K562 (cell line): ENCODE measurements around the gene KYAT1. TPM values are rescaled to one million over a fixed set of nuclear protein-coding genes. Genes with fewer than 3 reads are reported as not detected.
A peak's percentile ranks its signal among the peaks of the same experiment; 100 is the strongest.

Source experiments
- ATAC-seq: fragments of 200-7000 bp; cut with Tn5 transposase; 3 replicates; pipeline ENCODE4 v1.9.1; 2020; ENCODE audit warnings: moderate library complexity
- BruUV-seq: library from RNA; stranded (reverse); fragments of 400-500 nt; replicated peaks from 2 replicates; lab custom pipeline; 2021; lab: Mats Ljungman, UMichigan
- CTCF ChIA-PET: fragments of 300-600 bp; formaldehyde crosslinking; extraction: SDS; loops from one replicate; lab custom pipeline; 2021; ENCODE audit warnings: low intra/inter-chr PET ratio; lab: Yijun Ruan, JAX
- POLR2A ChIA-PET: fragments of 300-600, 350-650 bp; sonication (Branson Sonifier 250); formaldehyde crosslinking; extraction: SDS; loops from one replicate; lab custom pipeline; 2021; ENCODE audit warnings: antibody characterized with exemption, inconsistent platforms; lab: Yijun Ruan, JAX
- DNase-seq, 4 experiments: peaks; one replicate each; pipeline versions ENCODE4 v3.0.0 to v3.0.0-alpha.2; 2011 to 2018; ENCODE audit warnings: low spot score in 3 of 4, mixed read lengths in 3 of 4; ENCODE audit errors: extremely low read depth in 1 of 4
- FAIRE-seq: peaks from 2 replicates; lab custom pipeline; 2011; peaks lifted over from hg19 to GRCh38; lab: Jason Lieb, UNC
- H2AFZ ChIP-seq: 2 replicates; pipeline ENCODE4 v1.6.0; 2011; ENCODE audit warnings: low read depth, low read length, control low read depth, inconsistent platforms
- H3K27ac ChIP-seq: fragments of 200-600 bp; 3 replicates; pipeline ENCODE4 v1.8.0; 2011; ENCODE audit warnings: low read depth, mild to moderate bottlenecking, control low read depth, inconsistent platforms, low read length, moderate library complexity, mixed read lengths; ENCODE audit errors: extremely low read depth
- H3K27me3 ChIP-seq, 2 experiments: fragments of 300-600 bp in 1 of 2; 2 replicates in 1 of 2; 3 replicates in 1 of 2; pipeline versions ENCODE4 v1.6.0 to v1.8.0; 2011; ENCODE audit warnings: inconsistent platforms in 2 of 2, low read length in 2 of 2, mild to moderate bottlenecking in 1 of 2, mixed read lengths in 1 of 2, moderate library complexity in 1 of 2; ENCODE audit not compliant: control insufficient read depth in 2 of 2, insufficient read depth in 2 of 2
- H3K36me3 ChIP-seq: fragments of 300-600 bp; 3 replicates; pipeline ENCODE4 v1.8.0; 2011; ENCODE audit warnings: mild to moderate bottlenecking, low read length, inconsistent platforms; ENCODE audit not compliant: control insufficient read depth, insufficient read depth
- H3K4me1 ChIP-seq, 2 experiments: fragments of 200-600 bp in 1 of 2; replicated peaks in 1 of 2; 2 replicates in 1 of 2; 3 replicates in 1 of 2; pipeline versions ENCODE4 v1.5.1 to v1.8.0; 2011; ENCODE audit warnings: inconsistent platforms in 2 of 2, low read length in 2 of 2, mild to moderate bottlenecking in 1 of 2, mixed read lengths in 1 of 2, moderate library complexity in 1 of 2; ENCODE audit not compliant: control insufficient read depth in 2 of 2, insufficient read depth in 2 of 2
- H3K4me2 ChIP-seq: 2 replicates; pipeline ENCODE4 v1.6.1; 2011; ENCODE audit warnings: low read length, control low read depth, inconsistent platforms, mixed read lengths; ENCODE audit not compliant: insufficient read depth
- H3K4me3 ChIP-seq: fragments of 200-600 bp; sonication (generic), shearing (Covaris generic); 2 replicates; pipeline ENCODE4 v1.5.1; 2016; ENCODE audit warnings: control low read depth, inconsistent platforms
- H3K79me2 ChIP-seq: fragments of 200-600 bp; 3 replicates; pipeline ENCODE4 v1.8.0; 2011; ENCODE audit warnings: low read length, inconsistent platforms; ENCODE audit not compliant: control insufficient read depth, insufficient read depth
- H3K9ac ChIP-seq, 2 experiments: 2 replicates each; pipeline versions ENCODE4 v1.6.0 to v1.6.1; 2011; ENCODE audit warnings: low read depth in 2 of 2, low read length in 2 of 2, control low read depth in 1 of 2, inconsistent platforms in 1 of 2, mild to moderate bottlenecking in 1 of 2, mixed read lengths in 1 of 2; ENCODE audit not compliant: insufficient read depth in 1 of 2
- H3K9me1 ChIP-seq: one replicate; pipeline ENCODE4 v1.6.0; 2011; ENCODE audit warnings: inconsistent platforms, mild to moderate bottlenecking, low read length, moderate library complexity; ENCODE audit not compliant: control insufficient read depth, insufficient read depth
- H3K9me3 ChIP-seq: replicated peaks from 2 replicates; pipeline ENCODE4 v1.5.1; 2011; ENCODE audit warnings: low read depth, low read length, inconsistent platforms; ENCODE audit not compliant: control insufficient read depth, insufficient read depth
- H4K20me1 ChIP-seq: replicated peaks from 2 replicates; pipeline ENCODE4 v1.6.1; 2011; ENCODE audit warnings: low read length, inconsistent platforms, mixed read lengths; ENCODE audit not compliant: control insufficient read depth, insufficient read depth
- EWSR1 ChIP-seq: fragments of 450-650 bp; IDR thresholded peaks from 2 replicates; pipeline ENCODE4 v1.6.1; 2018; ENCODE audit warnings: borderline replicate concordance, mild to moderate bottlenecking, low read depth, moderate library complexity; ENCODE audit not compliant: partially characterized antibody
- HDAC2 ChIP-seq: fragments of 450-650 bp; IDR thresholded peaks from 2 replicates; pipeline ENCODE4 v1.6.1; 2016; ENCODE audit warnings: mild to moderate bottlenecking
- MAFK ChIP-seq: IDR thresholded peaks from 2 replicates; pipeline ENCODE4 v1.6.1; 2011; ENCODE audit warnings: low read length, improper control_type of control experiment
- RBFOX2 ChIP-seq: fragments of 200-400 bp; formaldehyde crosslinking; IDR thresholded peaks from 2 replicates; pipeline ENCODE4 v1.6.1; 2017; ENCODE audit warnings: low read depth, mild to moderate bottlenecking, low read length, moderate library complexity
- SNIP1 ChIP-seq: fragments of 450-650 bp; IDR thresholded peaks from 2 replicates; pipeline ENCODE4 v1.7.1; 2017; ENCODE audit warnings: low read depth, mild to moderate bottlenecking
- VEZF1 ChIP-seq: fragments of 200-800 bp; sonication (Bioruptor generic); IDR thresholded peaks from 2 replicates; pipeline ENCODE4 v1.6.1; 2017; ENCODE audit warnings: missing genetic modification characterization, missing compliant biosample characterization
- ZNF121 ChIP-seq: sonication (generic); formaldehyde crosslinking; conservative IDR thresholded peaks from 2 replicates; pipeline ENCODE4 v1.8.0; 2022; ENCODE audit warnings: missing genetic modification reagents
- ZNF282 ChIP-seq: sonication (generic); formaldehyde crosslinking; IDR thresholded peaks from 2 replicates; pipeline ENCODE4 v1.8.1; 2023; ENCODE audit warnings: missing genetic modification reagents
- ZNF785 ChIP-seq: fragments of 250-450 bp; sonication (Bioruptor Pico); IDR thresholded peaks from 2 replicates; pipeline ENCODE4 v1.4.0; 2020; ENCODE audit warnings: mild to moderate bottlenecking
- WGBS: fragments of 100-300 bp; shearing (Covaris generic); methylation state at CpG from one replicate; pipeline ENCODE4 v1.1.6; 2016; ENCODE audit warnings: low coverage, mixed read lengths; ENCODE audit not compliant: insufficient coverage; ENCODE audit errors: missing lambda C conversion rate; 5-methylcytosine and 5-hydroxymethylcytosine counted together
- in situ Hi-C: fragments of 300-500 bp; cut with MboI; formaldehyde crosslinking; loops from 4 replicates; pipeline ENCODE4 v1.15.0; 2018; ENCODE audit warnings: inconsistent platforms, mixed read lengths
- intact Hi-C: fragments of 100-400 bp; cut with micrococcal nuclease; formaldehyde crosslinking; loops from 2 replicates; pipeline ENCODE4 v1.14.2; 2022
- polyA plus RNA-seq, 8 experiments: library from polyadenylated mRNA; depleted of rRNA in 4 of 8; stranded (reverse) in 5 of 8; unstranded in 3 of 8; fragments of >200 nt; fragmentation: Nextera tagmentation in 2 of 8; fragmentation: Illumina TruSeq in 1 of 8; extraction: Ambion mirVana in 2 of 8; extraction: Trizol in 1 of 8; gene quantifications; 2 replicates each; pipeline versions ENCODE4 v1.2.1 to v1.2.3, GENCODE V29; 2011 to 2014; ENCODE audit warnings: inconsistent platforms in 1 of 8, missing spikeins in 1 of 8
- total RNA-seq, 7 experiments: library from RNA; depleted of rRNA in 6 of 7; stranded (reverse); fragments of >200 nt in 6 of 7; fragmentation: Illumina TruSeq in 2 of 7; extraction: Trizol in 2 of 7; gene quantifications; 2 replicates each; pipeline versions ENCODE4 v1.2.1 to v1.2.3, GENCODE V29; 2011 to 2021; ENCODE audit warnings: low replicate concordance in 1 of 7
- TF ChIP-seq, protein P1 (sequence below): fragments of 250-450 bp; sonication (Bioruptor Pico); IDR thresholded peaks from 2 replicates; pipeline ENCODE4 v1.5.0; 2021; ENCODE audit warnings: mild to moderate bottlenecking, borderline replicate concordance

Gene KYAT1
- total and polyA plus RNA-seq, 9 of the 15 experiments (the other 6 are each of a cell fraction or from before 2014, with no cell fraction given) = 6.4 to 16.8 (median 11.1) TPM

DNA sequence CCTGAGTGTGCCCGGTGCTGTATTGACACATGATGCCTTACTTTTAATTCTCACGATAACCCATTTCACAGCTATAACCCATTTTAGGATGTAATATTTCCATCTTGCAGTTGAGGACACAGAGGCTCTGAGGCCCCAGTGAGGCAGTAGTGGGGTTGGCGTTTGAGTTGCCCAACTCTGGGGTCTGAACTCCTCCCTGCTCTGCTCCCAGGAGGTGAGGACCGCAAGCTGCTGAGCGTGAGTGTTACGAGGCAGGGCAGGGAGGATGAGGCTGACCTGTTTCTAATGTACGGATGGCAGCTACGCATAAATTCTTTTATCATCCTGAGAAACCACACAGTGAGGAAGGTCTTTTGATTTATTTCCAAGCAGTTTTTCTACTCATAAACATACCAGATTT, 11.6 kb upstream of the KYAT1 start (continued):
- no peak for TF ChIP-seq SNIP1
- TF ChIP-seq EWSR1 = no peak
- no peak for TF ChIP-seq MAFK
- no peak for TF ChIP-seq HDAC2
- no peak for TF ChIP-seq ZNF121 (CRISPR knock-in tag)
- no peak for TF ChIP-seq ZNF282
- TF ChIP-seq, protein P1, sequence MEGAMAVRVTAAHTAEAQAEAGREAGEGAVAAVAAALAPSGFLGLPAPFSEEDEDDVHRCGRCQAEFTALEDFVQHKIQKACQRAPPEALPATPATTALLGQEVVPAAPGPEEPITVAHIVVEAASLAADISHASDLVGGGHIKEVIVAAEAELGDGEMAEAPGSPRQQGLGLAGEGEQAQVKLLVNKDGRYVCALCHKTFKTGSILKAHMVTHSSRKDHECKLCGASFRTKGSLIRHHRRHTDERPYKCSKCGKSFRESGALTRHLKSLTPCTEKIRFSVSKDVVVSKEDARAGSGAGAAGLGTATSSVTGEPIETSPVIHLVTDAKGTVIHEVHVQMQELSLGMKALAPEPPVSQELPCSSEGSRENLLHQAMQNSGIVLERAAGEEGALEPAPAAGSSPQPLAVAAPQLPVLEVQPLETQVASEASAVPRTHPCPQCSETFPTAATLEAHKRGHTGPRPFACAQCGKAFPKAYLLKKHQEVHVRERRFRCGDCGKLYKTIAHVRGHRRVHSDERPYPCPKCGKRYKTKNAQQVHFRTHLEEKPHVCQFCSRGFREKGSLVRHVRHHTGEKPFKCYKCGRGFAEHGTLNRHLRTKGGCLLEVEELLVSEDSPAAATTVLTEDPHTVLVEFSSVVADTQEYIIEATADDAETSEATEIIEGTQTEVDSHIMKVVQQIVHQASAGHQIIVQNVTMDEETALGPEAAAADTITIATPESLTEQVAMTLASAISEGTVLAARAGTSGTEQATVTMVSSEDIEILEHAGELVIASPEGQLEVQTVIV (CRISPR knock-in tag) = no peak

GRCh38 chr9:128892221-128892921, 10.6 kb upstream of the KYAT1 start:
- H3K9me3 ChIP-seq = no peaks in the 10 kb centered on the region
- H2AFZ ChIP-seq = no peak overlapping the region
- intact Hi-C loops (no loop called here), in situ Hi-C loops (no loop called here)
- CTCF ChIA-PET = no interaction called here
- FAIRE-seq = no peak
- 66% methylated on average over 10 of the region's 17 CpGs for WGBS
- H3K79me2 ChIP-seq = no peaks in the 10 kb centered on the region
- peak overlapping the region in 1 of 2 experiments; percentile 45; a peak in 2 of 4 replicates for H3K9ac ChIP-seq
- POLR2A ChIA-PET = interaction anchor here (0.5 to 2.3 kb wide), 4 partner anchors 10 to 257 kb away, joined by 3 to 6 read pairs (median 4); partner anchors contain the start of genes KYAT1 and LRRC8A
- H3K36me3 ChIP-seq = peaks cover 52% of the 10 kb centered on the region; the same call in 2 of the 3 replicates
- 0 out of 2 replicates have a peak, but pooled peaks cover 3% of the 10 kb centered on the region for H4K20me1 ChIP-seq
- ATAC-seq = peak; percentile 72
- H3K4me3 ChIP-seq = no peak overlapping the region
- H3K4me2 ChIP-seq = no peak overlapping the region
- peaks cover 3% of the 10 kb centered on the region for H3K9me1 ChIP-seq
- no peak overlapping the region for H3K27ac ChIP-seq
- peak in 3 of 4 experiments; percentile 44 to 55 (median 47) for DNase-seq
- H3K27me3 ChIP-seq = no peaks in the 10 kb centered on the region
- BruUV-seq = no TSS peak
- H3K4me1 ChIP-seq = peaks cover 2 to 18% of the 10 kb centered on the region in 2 experiments; a peak in 2 of 5 replicates
- TF ChIP-seq ZNF785 = no peak
- peak; percentile 46 for TF ChIP-seq RBFOX2
- TF ChIP-seq VEZF1 (CRISPR knock-in tag) = peak; percentile 56
